ENCODE data around the gene TGFB3. TPM values are rescaled to one million over a fixed set of nuclear protein-coding genes. Genes with fewer than 3 reads are reported as not detected.

TGFB3 gene
- total RNA-seq, 1 donor from 2014 or later, result not detected

DNA sequence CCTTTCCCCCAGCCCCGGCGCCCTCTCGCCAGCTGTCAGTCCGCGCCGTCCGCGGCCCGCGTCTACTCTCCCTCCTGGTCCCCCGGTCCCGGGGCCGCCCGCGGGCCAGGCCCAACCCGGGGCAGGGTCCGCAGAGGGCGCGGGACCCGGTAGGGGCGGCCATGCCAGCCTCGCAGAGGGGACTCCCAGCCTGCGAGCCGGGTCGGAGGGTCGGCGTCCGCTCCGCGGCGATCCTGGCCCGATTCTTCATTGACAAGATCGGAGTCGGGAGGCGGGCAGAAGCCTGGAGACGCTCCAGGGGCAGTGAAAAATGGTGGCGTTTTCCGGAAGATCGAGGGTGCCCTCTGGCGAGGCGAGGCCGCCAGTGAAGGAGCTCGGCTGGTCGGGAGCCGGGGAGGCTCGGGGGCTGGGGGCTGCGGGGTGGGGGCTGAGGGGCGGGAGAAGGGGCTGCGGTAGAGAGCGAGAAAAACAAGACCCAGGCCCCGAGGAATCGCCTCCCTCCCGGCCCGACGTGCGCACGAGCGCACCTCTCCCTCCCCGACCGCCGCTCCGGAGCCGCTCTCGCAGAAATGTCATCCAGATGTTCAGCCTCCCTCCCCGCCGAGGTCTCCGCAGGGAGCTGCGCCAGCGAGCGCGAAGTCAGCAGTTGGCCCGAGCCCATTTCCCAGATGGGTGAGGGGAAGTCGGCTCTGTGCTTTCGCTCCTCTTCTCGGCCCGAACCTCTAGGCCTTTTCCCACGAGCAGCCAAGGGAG lies 647 bp upstream of the TGFB3 start:
- no peaks in the 10 kb centered on the region for H3K36me3 Mint-ChIP-seq
- peak overlapping the region; percentile 91 for H3K4me2 ChIP-seq
- H3K4me3 Mint-ChIP-seq, result peak overlapping the region; percentile 85
- H3K9ac ChIP-seq, result no peak overlapping the region
- H3K4me3 ChIP-seq, result peak overlapping the region; percentile 85
- no peaks in the 10 kb centered on the region for H3K36me3 ChIP-seq
- H3K27ac Mint-ChIP-seq, result no peak overlapping the region
- no peaks in the 10 kb centered on the region for H3K9me3 Mint-ChIP-seq
- peaks cover 9% of the 10 kb centered on the region for H4K20me1 ChIP-seq (ENCODE audit: low read depth)
- peak; percentile 92 for DNase-seq (ENCODE audit: low spot score)
- H3K27me3 ChIP-seq, result peaks cover 52% of the 10 kb centered on the region
- H3F3A ChIP-seq (ENCODE audit: low read depth), result peaks cover 23% of the 10 kb centered on the region
- no peaks in the 10 kb centered on the region for H3K9me3 ChIP-seq (ENCODE audit: low read depth)
- H3K27me3 Mint-ChIP-seq (ENCODE audit: insufficient read depth, low read depth), result peaks cover 14% of the 10 kb centered on the region
- no peak overlapping the region for H3K27ac ChIP-seq
- H3K4me1 Mint-ChIP-seq, result peaks cover 49% of the 10 kb centered on the region
- H2AFZ ChIP-seq (replicated peaks), result peak overlapping the region; percentile 97
- TF ChIP-seq EZH2phosphoT487 (IDR thresholded peaks at IDR 0.05) (peak; percentile 36), EZH2 (IDR thresholded peaks at IDR 0.05) (peak; percentile 52)
- TF ChIP-seq, protein P1, sequence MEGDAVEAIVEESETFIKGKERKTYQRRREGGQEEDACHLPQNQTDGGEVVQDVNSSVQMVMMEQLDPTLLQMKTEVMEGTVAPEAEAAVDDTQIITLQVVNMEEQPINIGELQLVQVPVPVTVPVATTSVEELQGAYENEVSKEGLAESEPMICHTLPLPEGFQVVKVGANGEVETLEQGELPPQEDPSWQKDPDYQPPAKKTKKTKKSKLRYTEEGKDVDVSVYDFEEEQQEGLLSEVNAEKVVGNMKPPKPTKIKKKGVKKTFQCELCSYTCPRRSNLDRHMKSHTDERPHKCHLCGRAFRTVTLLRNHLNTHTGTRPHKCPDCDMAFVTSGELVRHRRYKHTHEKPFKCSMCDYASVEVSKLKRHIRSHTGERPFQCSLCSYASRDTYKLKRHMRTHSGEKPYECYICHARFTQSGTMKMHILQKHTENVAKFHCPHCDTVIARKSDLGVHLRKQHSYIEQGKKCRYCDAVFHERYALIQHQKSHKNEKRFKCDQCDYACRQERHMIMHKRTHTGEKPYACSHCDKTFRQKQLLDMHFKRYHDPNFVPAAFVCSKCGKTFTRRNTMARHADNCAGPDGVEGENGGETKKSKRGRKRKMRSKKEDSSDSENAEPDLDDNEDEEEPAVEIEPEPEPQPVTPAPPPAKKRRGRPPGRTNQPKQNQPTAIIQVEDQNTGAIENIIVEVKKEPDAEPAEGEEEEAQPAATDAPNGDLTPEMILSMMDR (IDR thresholded peaks at IDR 0.05), result peak; percentile 67
- peaks cover 11% of the 10 kb centered on the region for H3K4me1 ChIP-seq
- H3K79me2 ChIP-seq (ENCODE audit: low read depth), result peaks cover 15% of the 10 kb centered on the region

DNA sequence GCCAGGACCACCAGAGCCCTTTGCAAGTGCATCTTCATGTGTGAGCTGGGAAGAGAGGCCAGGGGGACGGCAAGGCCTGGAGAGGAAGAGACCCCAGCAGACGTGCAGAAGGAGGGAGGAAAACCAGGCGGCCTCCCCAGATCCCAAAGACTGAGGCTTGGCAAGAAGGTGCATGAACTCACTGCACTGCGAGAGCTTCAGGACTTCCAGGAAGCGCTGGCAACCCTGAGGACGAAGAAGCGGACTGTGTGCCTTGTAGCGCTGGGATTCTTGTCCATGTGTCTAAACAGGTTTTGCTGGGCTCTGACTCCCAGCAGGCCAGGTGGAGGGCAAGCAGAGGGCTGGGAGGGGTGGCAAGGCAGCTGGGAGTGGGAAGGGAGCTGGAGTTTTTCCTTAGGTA lies 939 bp downstream of the TGFB3 start:
- peak overlapping the region; percentile 85 for H3K27ac Mint-ChIP-seq
- Histone ChIP-seq H3K4me3 (no peak overlapping the region), H3K9ac (no peak overlapping the region), H3K4me1 (peaks cover 6% of the 10 kb centered on the region), H3K79me2 (ENCODE audit: low read depth) (no peaks in the 10 kb centered on the region), H3K4me2 (no peak overlapping the region), H3K9me3 (ENCODE audit: low read depth) (no peaks in the 10 kb centered on the region), H3K27me3 (peaks cover 52% of the 10 kb centered on the region), H3F3A (ENCODE audit: low read depth) (peaks cover 18% of the 10 kb centered on the region), H3K27ac (no peak overlapping the region), H2AFZ (replicated peaks) (no peak overlapping the region), H3K36me3 (no peaks in the 10 kb centered on the region), H4K20me1 (ENCODE audit: low read depth) (no peaks in the 10 kb centered on the region)
- no peaks in the 10 kb centered on the region for H3K9me3 Mint-ChIP-seq
- DNase-seq (ENCODE audit: low spot score), result no peak
- H3K36me3 Mint-ChIP-seq, result no peaks in the 10 kb centered on the region
- TF ChIP-seq, protein P1 (IDR thresholded peaks at IDR 0.05), result no peak
- H3K27me3 Mint-ChIP-seq (ENCODE audit: insufficient read depth, low read depth), result peaks cover 14% of the 10 kb centered on the region
- peak overlapping the region; percentile 85 for H3K4me3 Mint-ChIP-seq
- H3K4me1 Mint-ChIP-seq, result peaks cover 36% of the 10 kb centered on the region

DNA sequence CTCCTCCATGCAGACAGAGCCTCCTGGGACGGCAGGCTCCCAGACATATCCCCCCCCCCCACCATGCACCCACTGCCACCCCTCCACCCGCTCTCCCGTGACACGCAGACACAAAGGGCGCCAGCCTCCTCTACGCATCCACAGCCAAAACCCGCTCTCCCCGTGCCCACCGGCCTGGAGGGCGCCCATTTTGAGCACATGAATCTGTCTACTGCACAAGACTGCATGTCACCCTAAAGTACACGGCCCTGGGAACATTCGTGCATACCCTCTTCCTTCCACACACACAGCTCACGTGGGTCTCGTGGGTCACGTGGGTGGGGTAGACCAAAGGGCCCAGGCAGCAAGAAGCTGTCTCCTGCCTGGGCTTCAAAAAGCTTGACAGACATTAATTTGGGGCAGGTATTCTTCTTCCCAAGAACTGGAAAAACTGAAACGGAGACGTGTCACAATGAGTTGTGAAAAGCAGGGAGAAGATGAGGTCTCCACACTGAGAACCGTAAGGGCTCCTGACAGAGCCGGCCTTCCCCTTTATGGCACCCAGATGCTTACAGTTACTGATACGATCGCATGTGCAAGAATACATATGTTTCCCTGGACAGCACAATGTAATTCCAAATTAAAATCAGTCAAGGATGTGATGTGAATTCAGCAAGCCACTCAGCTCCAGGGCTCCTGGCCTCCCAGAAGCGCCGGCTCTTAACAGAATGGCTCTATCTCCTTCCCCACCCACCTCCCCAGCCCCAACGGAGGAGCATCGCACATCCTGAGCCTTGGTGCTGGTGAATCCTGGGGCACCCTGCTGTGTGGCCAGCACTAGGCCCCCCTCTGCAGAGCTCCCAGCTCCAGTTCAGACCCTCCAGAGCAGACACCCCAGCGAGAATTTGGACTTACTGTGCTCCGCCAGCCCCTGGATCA lies 1.9 kb downstream of the TGFB3 start:
- H3K27ac Mint-ChIP-seq, result peak overlapping the region; percentile 85
- peak overlapping the region; percentile 36 for H3K4me3 Mint-ChIP-seq
- DNase-seq (ENCODE audit: low spot score), result no peak
- Histone ChIP-seq H3K27me3 (peaks cover 46% of the 10 kb centered on the region), H2AFZ (replicated peaks) (no peak overlapping the region), H4K20me1 (ENCODE audit: low read depth) (no peaks in the 10 kb centered on the region), H3K4me3 (no peak overlapping the region), H3K4me1 (peaks cover 6% of the 10 kb centered on the region), H3K79me2 (ENCODE audit: low read depth) (no peaks in the 10 kb centered on the region), H3K4me2 (no peak overlapping the region), H3K9ac (no peak overlapping the region), H3K36me3 (no peaks in the 10 kb centered on the region), H3K9me3 (ENCODE audit: low read depth) (no peaks in the 10 kb centered on the region), H3K27ac (no peak overlapping the region), H3F3A (ENCODE audit: low read depth) (peaks cover 17% of the 10 kb centered on the region)
- H3K9me3 Mint-ChIP-seq, result no peaks in the 10 kb centered on the region
- peaks cover 32% of the 10 kb centered on the region for H3K4me1 Mint-ChIP-seq
- no peaks in the 10 kb centered on the region for H3K36me3 Mint-ChIP-seq
- TF ChIP-seq EZH2 (IDR thresholded peaks at IDR 0.05), result no peak
- TF ChIP-seq, protein P1 (IDR thresholded peaks at IDR 0.05), result no peak
- TF ChIP-seq EZH2phosphoT487 (IDR thresholded peaks at IDR 0.05), result no peak
- peaks cover 14% of the 10 kb centered on the region for H3K27me3 Mint-ChIP-seq (ENCODE audit: insufficient read depth, low read depth)

Data from neural progenitor cell (in vitro differentiated cells).